Measurements from ENCODE around the gene CHADL. TPM values are rescaled to one million over a fixed set of nuclear protein-coding genes. Genes with fewer than 3 reads are reported as not detected.

The CHADL gene
- total RNA-seq = 1 to 10 TPM in 1 of 2 experiments, under 1 TPM in 1; 0.37 to 1.0 TPM

- ATAC-seq = no peak
- Mint-ChIP-seq H3K4me3 (no peak within 1 kb of the TSS), H3K27me3 (ENCODE audit: low read depth) (no peaks in the 10 kb centered on the region), H3K36me3 (ENCODE audit: low read depth) (peaks cover 4% of the 10 kb centered on the region), H3K27ac (no peak within 1 kb of the TSS), H3K9me3 (ENCODE audit: insufficient read depth) (no peaks in the 10 kb centered on the region), H3K4me1 (ENCODE audit: low read depth) (peaks cover 6% of the 10 kb centered on the region)
- ChIA-PET POLR2A (no interaction called here), CTCF (no interaction called here)
- no peak for DNase-seq
Observed at GRCh38 chr22:41240377-41241132, at the start of gene CHADL. Gene CHADL, minus strand, starts transcription at chr22:41240931. Its CDS starts 50 bp downstream, at chr22:41240881.

- peaks cover 20% of the 10 kb centered on the region for H3K4me1 Mint-ChIP-seq (ENCODE audit: low read depth)
- H3K36me3 Mint-ChIP-seq (ENCODE audit: low read depth) = peaks cover 6% of the 10 kb centered on the region
- H3K27ac Mint-ChIP-seq = no peak overlapping the region
- no peak overlapping the region for H3K4me3 Mint-ChIP-seq
- POLR2A ChIA-PET = no interaction called here
- no peak for DNase-seq
- no peaks in the 10 kb centered on the region for H3K9me3 Mint-ChIP-seq (ENCODE audit: insufficient read depth)
- CTCF ChIA-PET = no interaction called here
- no peak for ATAC-seq
- no peaks in the 10 kb centered on the region for H3K27me3 Mint-ChIP-seq (ENCODE audit: low read depth)
Observed at GRCh38 chr22:41289671-41290070, 48.9 kb upstream of the CHADL start.

- ChIA-PET POLR2A (interaction anchor here (0.6 kb wide), 1 partner anchor 116 kb away, joined by 3 read pairs; no protein-coding TSS in a partner anchor), CTCF (no interaction called here)
- H3K4me3 Mint-ChIP-seq = no peak overlapping the region
- peak overlapping the region; percentile 76 for H3K27ac Mint-ChIP-seq
- H3K4me1 Mint-ChIP-seq (ENCODE audit: low read depth) = peaks cover 30% of the 10 kb centered on the region
- ATAC-seq (no peak), DNase-seq (no peak)
- no peaks in the 10 kb centered on the region for H3K27me3 Mint-ChIP-seq (ENCODE audit: low read depth)
- H3K9me3 Mint-ChIP-seq (ENCODE audit: insufficient read depth) = no peaks in the 10 kb centered on the region
- H3K36me3 Mint-ChIP-seq (ENCODE audit: low read depth) = peaks cover 10% of the 10 kb centered on the region
Observed at GRCh38 chr22:41288245-41288946, 47.7 kb upstream of the CHADL start.

GRCh38 chr22:41286639-41287091 lies 45.9 kb upstream of the CHADL start:
- H3K36me3 Mint-ChIP-seq (ENCODE audit: low read depth) = peaks cover 19% of the 10 kb centered on the region
- DNase-seq (peak; percentile 63), ATAC-seq (peak; percentile 34)
- no peaks in the 10 kb centered on the region for H3K9me3 Mint-ChIP-seq (ENCODE audit: insufficient read depth)
- peak overlapping the region; percentile 98 for H3K27ac Mint-ChIP-seq
- H3K4me3 Mint-ChIP-seq = peak overlapping the region; percentile 97
- H3K27me3 Mint-ChIP-seq (ENCODE audit: low read depth) = no peaks in the 10 kb centered on the region
- peaks cover 38% of the 10 kb centered on the region for H3K4me1 Mint-ChIP-seq (ENCODE audit: low read depth)
- POLR2A ChIA-PET = interaction anchor here (0.6 to 2.1 kb wide), 25 partner anchors 12 to 660 kb away, joined by 3 to 45 read pairs (median 4); partner anchors contain the start of genes ACO2, CENPM, DESI1 and EP300
- CTCF ChIA-PET = interaction anchor here (0.6 to 2.5 kb wide), 4 partner anchors 15 to 961 kb away, joined by 3 to 15 read pairs (median 4); partner anchors contain the start of gene ZC3H7B

- H3K27me3 Mint-ChIP-seq (ENCODE audit: low read depth) = no peaks in the 10 kb centered on the region
- H3K9me3 Mint-ChIP-seq (ENCODE audit: insufficient read depth) = no peaks in the 10 kb centered on the region
- peak; percentile 98 for ATAC-seq
- H3K27ac Mint-ChIP-seq = peak within 1 kb of the TSS; percentile 98
- H3K36me3 Mint-ChIP-seq (ENCODE audit: low read depth) = peaks cover 22% of the 10 kb centered on the region
- ChIA-PET POLR2A (interaction anchor here (0.7 to 2.1 kb wide), 23 partner anchors 11 to 661 kb away, joined by 3 to 45 read pairs (median 4); partner anchors contain the start of genes ACO2, CENPM, EP300 and MEI1), CTCF (interaction anchor here (1.1 to 2.5 kb wide), 3 partner anchors 15 to 49 kb away, joined by 4 to 15 read pairs (median 5); partner anchors contain the start of gene ZC3H7B)
- H3K4me3 Mint-ChIP-seq = peak within 1 kb of the TSS; percentile 97
- H3K4me1 Mint-ChIP-seq (ENCODE audit: low read depth) = peaks cover 42% of the 10 kb centered on the region
- peak; percentile 99 for DNase-seq
Observed at GRCh38 chr22:41285820-41286638, 45.3 kb upstream of the CHADL start, which contains the start of gene RANGAP1. Gene RANGAP1, minus strand, starts transcription at chr22:41286187. Its CDS starts 5,143 bp downstream, at chr22:41281044.

GRCh38 chr22:41285441-41285819 lies 44.7 kb upstream of the CHADL start:
- ChIA-PET CTCF (interaction anchor here (1.5 to 2.5 kb wide), 2 partner anchors 16 to 48 kb away, joined by 5 to 15 read pairs; partner anchors contain the start of gene ZC3H7B), POLR2A (interaction anchor here (0.9 to 2.1 kb wide), 12 partner anchors 15 to 334 kb away, joined by 3 to 45 read pairs (median 6); partner anchors contain the start of genes ACO2, EP300, PHF5A and RBX1)
- H3K27ac Mint-ChIP-seq = peak overlapping the region; percentile 98
- H3K9me3 Mint-ChIP-seq (ENCODE audit: insufficient read depth) = no peaks in the 10 kb centered on the region
- H3K4me3 Mint-ChIP-seq = peak overlapping the region; percentile 97
- peak; percentile 85 for DNase-seq
- H3K27me3 Mint-ChIP-seq (ENCODE audit: low read depth) = no peaks in the 10 kb centered on the region
- peak; percentile 41 for ATAC-seq
- H3K4me1 Mint-ChIP-seq (ENCODE audit: low read depth) = peaks cover 42% of the 10 kb centered on the region
- peaks cover 28% of the 10 kb centered on the region for H3K36me3 Mint-ChIP-seq (ENCODE audit: low read depth)

GRCh38 chr22:41284465-41284864 lies 43.7 kb upstream of the CHADL start:
- ChIA-PET POLR2A (interaction anchor here (0.9 to 1.5 kb wide), 3 partner anchors 17 to 46 kb away, joined by 3 to 6 read pairs (median 4); partner anchors contain the start of gene ZC3H7B), CTCF (interaction anchor here (2.5 kb wide), 1 partner anchor 17 kb away, joined by 15 read pairs; the partner anchor contains the start of gene ZC3H7B)
- Mint-ChIP-seq H3K27ac (peak overlapping the region; percentile 98), H3K4me1 (ENCODE audit: low read depth) (peaks cover 42% of the 10 kb centered on the region), H3K36me3 (ENCODE audit: low read depth) (peaks cover 33% of the 10 kb centered on the region), H3K9me3 (ENCODE audit: insufficient read depth) (no peaks in the 10 kb centered on the region), H3K27me3 (ENCODE audit: low read depth) (no peaks in the 10 kb centered on the region), H3K4me3 (peak overlapping the region; percentile 97)
- ATAC-seq (no peak), DNase-seq (no peak)

GRCh38 chr22:41280854-41281253 lies 40.1 kb upstream of the CHADL start:
- Mint-ChIP-seq H3K36me3 (ENCODE audit: low read depth) (peaks cover 57% of the 10 kb centered on the region), H3K27ac (peak overlapping the region; percentile 43), H3K9me3 (ENCODE audit: insufficient read depth) (no peaks in the 10 kb centered on the region), H3K4me1 (ENCODE audit: low read depth) (peaks cover 25% of the 10 kb centered on the region), H3K4me3 (no peak overlapping the region), H3K27me3 (ENCODE audit: low read depth) (no peaks in the 10 kb centered on the region)
- ChIA-PET CTCF (interaction anchor here (1.6 kb wide), 1 partner anchor 43 kb away, joined by 5 read pairs; no protein-coding TSS in a partner anchor), POLR2A (no interaction called here)
- ATAC-seq (no peak), DNase-seq (no peak)

- ChIA-PET POLR2A (no interaction called here), CTCF (interaction anchor here (1.6 kb wide), 2 partner anchors 21 to 43 kb away, joined by 3 to 5 read pairs; partner anchors contain the start of gene ZC3H7B)
- DNase-seq (no peak), ATAC-seq (no peak)
- Mint-ChIP-seq H3K4me3 (no peak overlapping the region), H3K4me1 (ENCODE audit: low read depth) (peaks cover 22% of the 10 kb centered on the region), H3K27me3 (ENCODE audit: low read depth) (no peaks in the 10 kb centered on the region), H3K36me3 (ENCODE audit: low read depth) (peaks cover 57% of the 10 kb centered on the region), H3K27ac (no peak overlapping the region), H3K9me3 (ENCODE audit: insufficient read depth) (no peaks in the 10 kb centered on the region)
Observed at GRCh38 chr22:41280065-41280464, 39.3 kb upstream of the CHADL start.

- POLR2A ChIA-PET = interaction anchor here (2.0 kb wide), 1 partner anchor 12 kb away, joined by 6 read pairs; the partner anchor contains the start of gene RANGAP1
- peaks cover 62% of the 10 kb centered on the region for H3K36me3 Mint-ChIP-seq (ENCODE audit: low read depth)
Observed at GRCh38 chr22:41274856-41275255, 34.1 kb upstream of the CHADL start.

More at GRCh38 chr22:41274856-41275255, 34.1 kb upstream of the CHADL start:
- H3K4me1 Mint-ChIP-seq (ENCODE audit: low read depth) = no peaks in the 10 kb centered on the region
- no peak for DNase-seq
- no peak overlapping the region for H3K4me3 Mint-ChIP-seq
- peak overlapping the region; percentile 7 for H3K27ac Mint-ChIP-seq
- CTCF ChIA-PET = interaction anchor here (0.7 kb wide), 1 partner anchor 352 kb away, joined by 3 read pairs; no protein-coding TSS in a partner anchor
- H3K9me3 Mint-ChIP-seq (ENCODE audit: insufficient read depth) = no peaks in the 10 kb centered on the region
- no peaks in the 10 kb centered on the region for H3K27me3 Mint-ChIP-seq (ENCODE audit: low read depth)
- no peak for ATAC-seq
